Measurements from ENCODE around the gene LTBP1.
"Not testable (repeated sequence)": the region's sequence is repeated elsewhere in the genome, so short reads cannot be mapped to it uniquely, and the experiment has no call there.

Gene LTBP1

GRCh38 chr2:33225350-33225749 is 278.6 kb downstream of the LTBP1 start:
- DNase-seq (ENCODE audit: low read depth): no peak

- no peak for DNase-seq (ENCODE audit: low read depth)
These were observed 279.8 kb downstream of the LTBP1 start for GRCh38 chr2:33226546-33226945.

GRCh38 chr2:33229646-33230045 is 282.9 kb downstream of the LTBP1 start:
- DNase-seq (ENCODE audit: low read depth): no peak

- no peak for DNase-seq (ENCODE audit: low read depth)
These were observed 283.4 kb downstream of the LTBP1 start for GRCh38 chr2:33230195-33230594.

GRCh38 chr2:33230842-33231241 is 284.1 kb downstream of the LTBP1 start:
- DNase-seq (ENCODE audit: low read depth): no peak

GRCh38 chr2:33235559-33235958 is 288.8 kb downstream of the LTBP1 start:
- not testable (repeated sequence) for DNase-seq (ENCODE audit: low read depth)

- DNase-seq (ENCODE audit: low read depth): no peak
These were observed 290.0 kb downstream of the LTBP1 start for GRCh38 chr2:33236482-33237385.

GRCh38 chr2:33238111-33238510 is 291.4 kb downstream of the LTBP1 start:
- no peak for DNase-seq (ENCODE audit: low read depth)

GRCh38 chr2:33240178-33240577 is 293.4 kb downstream of the LTBP1 start:
- no peak for DNase-seq (ENCODE audit: low read depth)

- no peak for DNase-seq (ENCODE audit: low read depth)
These were observed 294.3 kb downstream of the LTBP1 start for GRCh38 chr2:33241072-33241471.

- no peak for DNase-seq (ENCODE audit: low read depth)
These were observed 294.8 kb downstream of the LTBP1 start for GRCh38 chr2:33241581-33241980.

GRCh38 chr2:33242845-33243244 is 296.1 kb downstream of the LTBP1 start:
- no peak for DNase-seq (ENCODE audit: low read depth)

GRCh38 chr2:33246432-33246831 is 299.7 kb downstream of the LTBP1 start:
- no peak for DNase-seq (ENCODE audit: low read depth)

- no peak for DNase-seq (ENCODE audit: low read depth)
These were observed 300.6 kb downstream of the LTBP1 start for GRCh38 chr2:33247365-33247764.

- no peak for DNase-seq (ENCODE audit: low read depth)
These were observed 303.8 kb downstream of the LTBP1 start for GRCh38 chr2:33250417-33251029.

GRCh38 chr2:33256162-33256755 is 309.5 kb downstream of the LTBP1 start:
- DNase-seq (ENCODE audit: low read depth): no peak

- DNase-seq (ENCODE audit: low read depth): no peak
These were observed 311.6 kb downstream of the LTBP1 start for GRCh38 chr2:33258387-33258786.

GRCh38 chr2:33262097-33262496 is 315.3 kb downstream of the LTBP1 start:
- DNase-seq (ENCODE audit: low read depth): no peak

- no peak for DNase-seq (ENCODE audit: low read depth)
These were observed 318.0 kb downstream of the LTBP1 start for GRCh38 chr2:33264766-33265165.

GRCh38 chr2:33265584-33266338 is 319.0 kb downstream of the LTBP1 start:
- no peak for DNase-seq (ENCODE audit: low read depth)

- no peak for DNase-seq (ENCODE audit: low read depth)
These were observed 319.7 kb downstream of the LTBP1 start for GRCh38 chr2:33266467-33266866.

GRCh38 chr2:33267043-33267442 is 320.3 kb downstream of the LTBP1 start:
- no peak for DNase-seq (ENCODE audit: low read depth)
